Astrocyte of the spinal cord (primary cell): ENCODE data around the gene NACC2.

Experiments used
- DNase-seq: peaks from one replicate; pipeline ENCODE4 v3.0.0; 2011; ENCODE audit warnings: low read depth, low spot score
- H3K4me3 ChIP-seq: 2 replicates; pipeline ENCODE4 v1.5.1; 2011; ENCODE audit warnings: low read depth, mild to moderate bottlenecking, low read length, moderate library complexity
- CTCF ChIP-seq: IDR thresholded peaks from 2 replicates; pipeline ENCODE4 v1.5.1; 2012; ENCODE audit warnings: low read depth, mild to moderate bottlenecking, low read length, inconsistent platforms
- in situ Hi-C: cut with HindIII; loops from 2 replicates; pipeline ENCODE4 v1.10.0; 2017; ENCODE audit warnings: low sequenced_read_pairs

Gene NACC2

GRCh38 chr9:136039488-136039887 lies 55.6 kb downstream of the NACC2 start:
- TF ChIP-seq CTCF: no peak
- no peak for DNase-seq
- no peak overlapping the region for H3K4me3 ChIP-seq
- in situ Hi-C loops: no loop called here

- TF ChIP-seq CTCF: no peak
- H3K4me3 ChIP-seq: no peak overlapping the region
- no peak for DNase-seq
- in situ Hi-C loops: no loop called here
These were observed 58.2 kb downstream of the NACC2 start for GRCh38 chr9:136036848-136037247.

GRCh38 chr9:136036050-136036449 lies 59.0 kb downstream of the NACC2 start:
- TF ChIP-seq CTCF: no peak
- no peak overlapping the region for H3K4me3 ChIP-seq
- in situ Hi-C loops: no loop called here
- peak; percentile 37 for DNase-seq

GRCh38 chr9:136031741-136032730 lies 63.1 kb downstream of the NACC2 start:
- no peak overlapping the region for H3K4me3 ChIP-seq
- DNase-seq: no peak
- TF ChIP-seq CTCF: no peak
- in situ Hi-C loops: no loop called here

- in situ Hi-C loops: no loop called here
- H3K4me3 ChIP-seq: no peak overlapping the region
- no peak for DNase-seq
- no peak for TF ChIP-seq CTCF
These were observed 64.0 kb downstream of the NACC2 start for GRCh38 chr9:136031094-136031493.

- TF ChIP-seq CTCF: no peak
- DNase-seq: no peak
- no peak overlapping the region for H3K4me3 ChIP-seq
- in situ Hi-C loops: no loop called here
These were observed 65.5 kb downstream of the NACC2 start for GRCh38 chr9:136029556-136029955.
